ENCODE results near the gene TRAFD1.

- no peak for TF ChIP-seq YY1 (IDR thresholded peaks at IDR 0.05; ENCODE audit: borderline replicate concordance in 1 of 3, control insufficient read depth in 1 of 3, extremely low read depth in 1 of 3, insufficient read depth in 3 of 3, insufficient read length in 1 of 3, insufficient replicate concordance in 2 of 3, low read depth in 1 of 3, low read length in 2 of 3)
- TF ChIP-seq ATF1 (CRISPR knock-in tag; IDR thresholded peaks at IDR 0.05), result no peak
- TF ChIP-seq ATF1 (tag; IDR thresholded peaks at IDR 0.05), result no peak
- TF ChIP-seq USF1 (CRISPR knock-in tag; IDR thresholded peaks at IDR 0.05), result no peak
- TF ChIP-seq REST (IDR thresholded peaks at IDR 0.05; ENCODE audit: borderline replicate concordance), result no peak
- no peak for TF ChIP-seq REST (CRISPR knock-in tag; IDR thresholded peaks at IDR 0.05; ENCODE audit: low read depth)
- no peak for TF ChIP-seq CGGBP1 (CRISPR knock-in tag; IDR thresholded peaks at IDR 0.05)
These were observed 54.0 kb downstream of the TRAFD1 start for GRCh38 chr12:112179341-112179740.
